ENCODE measurements around the gene CSTB. TPM values are rescaled to one million over a fixed set of nuclear protein-coding genes. Genes with fewer than 3 reads are reported as not detected.

The CSTB gene
- total RNA-seq, 1 experiment from 2014 or later, result 40.7 TPM

GRCh38 chr21:43734928-43735229 is 41.2 kb downstream of the CSTB start:
- no peak overlapping the region for H3K23ac ChIP-seq (ENCODE audit: insufficient read length, low read depth, low read length)
- no peaks in the 10 kb centered on the region for H3K27me3 ChIP-seq (ENCODE audit: insufficient read depth, low read length)
- no peak overlapping the region for H3K56ac ChIP-seq (ENCODE audit: insufficient read length, low read depth, low read length)
- no peak for TF ChIP-seq CTCF (conservative IDR thresholded peaks at IDR 0.05)
- Mint-ChIP-seq H3K27ac (peak overlapping the region in 2 of 3 experiments; percentile 40 to 44; a peak in 3 of 7 replicates), H3K27me3 (ENCODE audit: low read depth) (no peaks in the 10 kb centered on the region), H3K4me1 (peaks cover 14 to 15% of the 10 kb centered on the region in 2 experiments), H3K4me3 (no peak overlapping the region), H3K9me3 (no peaks in the 10 kb centered on the region), H3K36me3 (ENCODE audit: insufficient read depth in 1 of 3, low read depth in 3 of 3) (peaks cover 0 to 14% (median 0%) of the 10 kb centered on the region in 3 experiments; a peak in 2 of 7 replicates)
- no peak overlapping the region for H2BK12ac ChIP-seq (ENCODE audit: insufficient read length, low read depth, low read length)
- DNase-seq, result no peak
- no peak overlapping the region for H2AFZ ChIP-seq (ENCODE audit: low read length)
- no peak overlapping the region for H2AK5ac ChIP-seq (ENCODE audit: insufficient read length, low read length)
- H3K14ac ChIP-seq (ENCODE audit: insufficient read depth, low read length), result no peak overlapping the region
- no peak overlapping the region for H4K8ac ChIP-seq (replicated peaks; ENCODE audit: insufficient read length, low read depth, low read length)
- no peaks in the 10 kb centered on the region for H3K9me3 ChIP-seq (ENCODE audit: control insufficient read depth, low read depth, low read length)
- H3K27ac ChIP-seq (ENCODE audit: insufficient read length, low read depth, low read length), result no peak overlapping the region
- no peak overlapping the region for H2BK120ac ChIP-seq (ENCODE audit: low read depth, low read length, poor library complexity, severe bottlenecking)
- H2BK5ac ChIP-seq (ENCODE audit: insufficient read length, low read length), result no peak overlapping the region
- H3K18ac ChIP-seq (ENCODE audit: insufficient read length, low read depth, low read length), result no peak overlapping the region
- no peak overlapping the region for H2BK20ac ChIP-seq (ENCODE audit: low read depth, low read length, poor library complexity, severe bottlenecking)
- H3K4me2 ChIP-seq (ENCODE audit: insufficient read depth, insufficient read length, low read length), result no peak overlapping the region
- no peak overlapping the region for H3K4ac ChIP-seq (ENCODE audit: low read depth, low read length)
- no peaks in the 10 kb centered on the region for H3K79me1 ChIP-seq (ENCODE audit: insufficient read depth, low read depth, low read length, poor library complexity, severe bottlenecking)
- no peak overlapping the region for H4K5ac ChIP-seq (ENCODE audit: insufficient read length, low read depth, low read length)
- no peaks in the 10 kb centered on the region; the same call in 1 of the 2 replicates for H3K79me2 ChIP-seq (ENCODE audit: insufficient read depth, low read length)
- no peaks in the 10 kb centered on the region for H3K4me1 ChIP-seq (ENCODE audit: insufficient read depth, low read length)
- no peak overlapping the region for H4K91ac ChIP-seq (ENCODE audit: insufficient read length, low read depth, low read length)
- H3K9ac ChIP-seq (ENCODE audit: extremely low read depth, insufficient read length, low read length), result no peak overlapping the region
- no peaks in the 10 kb centered on the region for H4K20me1 ChIP-seq (ENCODE audit: control insufficient read depth, insufficient read depth, insufficient read length)
- no peaks in the 10 kb centered on the region for H3K23me2 ChIP-seq (ENCODE audit: insufficient read length, low read depth, low read length, poor library complexity, severe bottlenecking)
- H2BK15ac ChIP-seq (ENCODE audit: low read depth, low read length), result no peak overlapping the region
- WGBS (ENCODE audit: extremely low coverage, insufficient read length, low lambda C conversion rate), result no CpG with 5 or more reads among the region's 9 CpGs
- H3T11ph ChIP-seq (ENCODE audit: low read length), result no peak overlapping the region
